Measurements from ENCODE around the gene SALL4. TPM values are rescaled to one million over a fixed set of nuclear protein-coding genes. Genes with fewer than 3 reads are reported as not detected.

Gene SALL4
- total and polyA plus RNA-seq, 4 donors: 0.06 to 3.8 (median 0.43) TPM

- 67 to 70% methylated on average over 5 of the region's 5 CpGs for WGBS, 2 donors
- DNase-seq (no peak), ATAC-seq (ENCODE audit: insufficient read depth, low FRiP score) (no peak)
- no peak for TF ChIP-seq CTCF (IDR thresholded peaks at IDR 0.05; ENCODE audit: control extremely low read depth, extremely low read depth)
- no peak overlapping the region for H3K4me3 ChIP-seq
- no peaks in the 10 kb centered on the region for H3K9me3 ChIP-seq (ENCODE audit: control insufficient read depth in 4 of 4, insufficient read depth in 3 of 4, low read length in 3 of 4)
- H3K27me3 ChIP-seq (ENCODE audit: control insufficient read depth in 3 of 3, insufficient read depth in 3 of 3, low read length in 2 of 3): no peaks in the 10 kb centered on the region
- H3K36me3 ChIP-seq (ENCODE audit: control insufficient read depth in 4 of 4, insufficient read depth in 4 of 4, low read length in 4 of 4): no peaks in the 10 kb centered on the region
- H3K27ac ChIP-seq (ENCODE audit: low read depth in 1 of 2, low read length in 1 of 2): no peak overlapping the region
- H3K9ac ChIP-seq (ENCODE audit: insufficient read depth in 1 of 2, low read length in 2 of 2): no peak overlapping the region
- H3K4me1 ChIP-seq (ENCODE audit: control insufficient read depth in 5 of 5, insufficient read depth in 5 of 5, low read length in 5 of 5): peaks cover 0 to 27% (median 8%) of the 10 kb centered on the region in 5 donors
Measured at GRCh38 chr20:51807720-51808250, 5.5 kb upstream of the SALL4 start.

GRCh38 chr20:51804754-51805153 is 2.4 kb upstream of the SALL4 start:
- 89 to 90% methylated on average over 7 of the region's 7 CpGs for WGBS, 2 donors
- no peak for TF ChIP-seq CTCF (IDR thresholded peaks at IDR 0.05; ENCODE audit: control extremely low read depth, extremely low read depth)

GRCh38 chr20:51803148-51803854 is 980 bp upstream of the SALL4 start:
- no peak for DNase-seq
- Histone ChIP-seq H3K27me3 (ENCODE audit: control insufficient read depth in 3 of 3, insufficient read depth in 3 of 3, low read length in 2 of 3) (no peaks in the 10 kb centered on the region), H3K36me3 (ENCODE audit: control insufficient read depth in 4 of 4, insufficient read depth in 4 of 4, low read length in 4 of 4) (no peaks in the 10 kb centered on the region), H3K27ac (ENCODE audit: low read depth in 1 of 2, low read length in 1 of 2) (no peak overlapping the region), H3K9me3 (ENCODE audit: control insufficient read depth in 4 of 4, insufficient read depth in 3 of 4, low read length in 3 of 4) (no peaks in the 10 kb centered on the region), H3K4me1 (ENCODE audit: control insufficient read depth in 5 of 5, insufficient read depth in 5 of 5, low read length in 5 of 5) (peaks cover 0 to 18% (median 7%) of the 10 kb centered on the region in 5 donors), H3K4me3 (no peak overlapping the region), H3K9ac (ENCODE audit: insufficient read depth in 1 of 2, low read length in 2 of 2) (no peak overlapping the region)
- 85 to 88% methylated on average over 4 of the region's 4 CpGs for WGBS, 2 donors
- no peak for TF ChIP-seq CTCF (IDR thresholded peaks at IDR 0.05; ENCODE audit: control extremely low read depth, extremely low read depth)
- no peak for ATAC-seq (ENCODE audit: insufficient read depth, low FRiP score)

More at GRCh38 chr20:51804754-51805153, 2.4 kb upstream of the SALL4 start:
- DNase-seq (no peak), ATAC-seq (ENCODE audit: insufficient read depth, low FRiP score) (no peak)
- Histone ChIP-seq H3K36me3 (ENCODE audit: control insufficient read depth in 4 of 4, insufficient read depth in 4 of 4, low read length in 4 of 4) (no peaks in the 10 kb centered on the region), H3K9me3 (ENCODE audit: control insufficient read depth in 4 of 4, insufficient read depth in 3 of 4, low read length in 3 of 4) (no peaks in the 10 kb centered on the region), H3K4me3 (no peak overlapping the region), H3K4me1 (ENCODE audit: control insufficient read depth in 5 of 5, insufficient read depth in 5 of 5, low read length in 5 of 5) (peaks cover 0 to 9% (median 3%) of the 10 kb centered on the region in 5 donors), H3K9ac (ENCODE audit: insufficient read depth in 1 of 2, low read length in 2 of 2) (no peak overlapping the region), H3K27ac (ENCODE audit: low read depth in 1 of 2, low read length in 1 of 2) (no peak overlapping the region), H3K27me3 (ENCODE audit: control insufficient read depth in 3 of 3, insufficient read depth in 3 of 3, low read length in 2 of 3) (no peaks in the 10 kb centered on the region)
